Tibial artery (tissue), 4 donors: ENCODE data around the gene PTPDC1.

ENCODE experiments used
- DNase-seq, 2 donors: peaks; one replicate each; pipeline ENCODE4 v3.0.0-alpha.2; 2019
- H3K27ac ChIP-seq, 2 donors: fragments of 200-600 bp; sonication (generic) in 1 of 2; 1 replicate in 1 of 2; 2 replicates in 1 of 2; pipeline ENCODE4 v1.5.1; 2018 to 2019; ENCODE audit warnings: mild to moderate bottlenecking in 1 of 2
- H3K27me3 ChIP-seq, 2 donors: fragments of 200-600 bp; sonication (generic) in 1 of 2; one replicate each; pipeline versions ENCODE4 v1.5.1 to v1.6.0; 2016 to 2019
- H3K36me3 ChIP-seq, 3 donors: fragments of 200-600 bp; sonication (generic) in 2 of 3; one replicate each; pipeline ENCODE4 v1.5.1; 2016 to 2019; ENCODE audit warnings: mild to moderate bottlenecking in 2 of 3
- H3K4me1 ChIP-seq, 4 donors: fragments of 200-600 bp; sonication (generic) in 2 of 4; 1 replicate in 3 of 4; 2 replicates in 1 of 4; pipeline ENCODE4 v1.5.1; 2016 to 2019
- H3K4me3 ChIP-seq, 2 donors: fragments of 200-600 bp; sonication (generic) in 1 of 2; 1 replicate in 1 of 2; 2 replicates in 1 of 2; pipeline ENCODE4 v1.5.1; 2018 to 2019; ENCODE audit warnings: mild to moderate bottlenecking in 2 of 2
- H3K9me3 ChIP-seq, 3 donors: fragments of 200-600 bp; sonication (generic) in 1 of 3; one replicate each; pipeline ENCODE4 v1.5.1; 2016 to 2019
- intact Hi-C: fragments of 100-400 bp; cut with DNase I; formaldehyde crosslinking; loops from one replicate; pipeline ENCODE4 v1.15.0; 2023; ENCODE audit warnings: low total_unique reads
- TF ChIP-seq, protein P1 (sequence below), 2 experiments: fragments of 200-600 bp in 1 of 2; fragments of 450-650 bp in 1 of 2; IDR thresholded peaks; one replicate each; pipeline ENCODE4 v1.5.1; 2017 to 2019; ENCODE audit warnings: antibody characterized with exemption in 2 of 2, mild to moderate bottlenecking in 1 of 2, moderate library complexity in 1 of 2

PTPDC1 gene

DNA sequence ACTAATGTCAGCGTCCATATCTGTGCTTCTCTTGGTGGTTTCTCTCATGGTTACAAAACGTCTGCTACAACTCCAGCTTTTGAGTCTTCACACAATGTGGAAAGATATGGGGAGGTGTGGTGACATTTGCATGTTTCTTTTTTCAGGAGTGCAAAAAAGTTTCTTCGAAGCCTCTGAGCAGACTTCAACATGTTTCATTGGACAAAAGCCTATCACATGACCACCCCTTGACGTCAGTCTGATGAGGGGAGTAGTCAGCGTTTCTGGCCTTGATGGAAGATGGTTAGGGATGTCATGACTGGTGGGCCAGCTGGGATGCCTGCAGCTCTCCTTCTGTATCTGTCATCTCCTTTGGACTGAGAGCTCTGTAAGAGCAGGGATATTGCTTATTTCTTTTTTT lies 61.4 kb downstream of the PTPDC1 start:
- H3K9me3 ChIP-seq = no peaks in the 10 kb centered on the region
- intact Hi-C loops = no loop called here
- DNase-seq = no peak
- no peaks in the 10 kb centered on the region for H3K27me3 ChIP-seq
- no peak overlapping the region for H3K4me3 ChIP-seq
- peaks cover 0 to 36% (median 19%) of the 10 kb centered on the region in 4 donors for H3K4me1 ChIP-seq
- H3K27ac ChIP-seq = no peak overlapping the region
- TF ChIP-seq, protein P1, sequence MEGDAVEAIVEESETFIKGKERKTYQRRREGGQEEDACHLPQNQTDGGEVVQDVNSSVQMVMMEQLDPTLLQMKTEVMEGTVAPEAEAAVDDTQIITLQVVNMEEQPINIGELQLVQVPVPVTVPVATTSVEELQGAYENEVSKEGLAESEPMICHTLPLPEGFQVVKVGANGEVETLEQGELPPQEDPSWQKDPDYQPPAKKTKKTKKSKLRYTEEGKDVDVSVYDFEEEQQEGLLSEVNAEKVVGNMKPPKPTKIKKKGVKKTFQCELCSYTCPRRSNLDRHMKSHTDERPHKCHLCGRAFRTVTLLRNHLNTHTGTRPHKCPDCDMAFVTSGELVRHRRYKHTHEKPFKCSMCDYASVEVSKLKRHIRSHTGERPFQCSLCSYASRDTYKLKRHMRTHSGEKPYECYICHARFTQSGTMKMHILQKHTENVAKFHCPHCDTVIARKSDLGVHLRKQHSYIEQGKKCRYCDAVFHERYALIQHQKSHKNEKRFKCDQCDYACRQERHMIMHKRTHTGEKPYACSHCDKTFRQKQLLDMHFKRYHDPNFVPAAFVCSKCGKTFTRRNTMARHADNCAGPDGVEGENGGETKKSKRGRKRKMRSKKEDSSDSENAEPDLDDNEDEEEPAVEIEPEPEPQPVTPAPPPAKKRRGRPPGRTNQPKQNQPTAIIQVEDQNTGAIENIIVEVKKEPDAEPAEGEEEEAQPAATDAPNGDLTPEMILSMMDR (IDR thresholded peaks at IDR 0.05) = no peak
- no peaks in the 10 kb centered on the region for H3K36me3 ChIP-seq

DNA sequence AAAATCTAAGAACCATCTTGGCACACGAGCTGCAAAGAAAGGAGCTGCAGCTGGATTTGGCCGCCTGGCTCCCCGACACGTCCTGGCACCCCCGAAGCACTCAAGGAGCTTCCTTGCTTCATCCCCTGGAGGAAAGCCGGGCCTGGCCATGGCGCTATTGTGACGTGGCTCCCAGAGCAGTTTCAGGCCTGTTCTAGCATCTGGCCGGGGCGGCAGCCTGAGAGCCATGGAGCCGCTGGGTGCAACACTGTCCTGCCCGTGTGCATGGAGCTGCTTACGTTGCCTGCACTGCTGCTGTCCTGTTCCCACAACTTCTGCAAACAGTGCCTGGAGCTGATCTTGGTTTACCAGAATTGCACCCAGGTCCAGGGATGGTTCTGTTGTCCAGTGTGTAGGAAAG lies 63.5 kb downstream of the PTPDC1 start:
- TF ChIP-seq, protein P1 (IDR thresholded peaks at IDR 0.05) = no peak
- peaks cover 0 to 14% (median 3%) of the 10 kb centered on the region in 4 donors for H3K4me1 ChIP-seq
- H3K9me3 ChIP-seq = no peaks in the 10 kb centered on the region
- intact Hi-C loops = no loop called here
- DNase-seq = no peak
- H3K27ac ChIP-seq = no peak overlapping the region
- H3K4me3 ChIP-seq = no peak overlapping the region
- no peaks in the 10 kb centered on the region for H3K27me3 ChIP-seq
- no peaks in the 10 kb centered on the region for H3K36me3 ChIP-seq

DNA sequence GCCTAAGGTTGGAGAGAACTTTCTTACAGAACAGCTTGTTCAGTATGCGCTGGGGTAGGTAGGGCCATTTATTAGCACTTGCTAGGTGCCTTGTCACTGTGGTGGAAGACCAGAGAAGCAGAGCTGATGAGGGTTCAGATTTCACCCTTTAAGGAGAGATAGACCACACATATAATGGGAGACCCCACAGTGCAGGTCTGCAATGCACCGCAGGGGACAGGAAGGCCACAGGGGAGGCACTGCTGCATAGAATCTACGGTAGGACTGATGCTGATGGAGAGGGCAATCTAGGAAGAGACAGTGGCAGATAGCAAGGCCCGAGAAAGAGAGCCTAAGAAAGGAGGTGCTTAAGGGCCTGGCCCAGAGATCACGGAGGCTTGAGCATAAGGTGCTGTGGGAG lies 64.2 kb downstream of the PTPDC1 start:
- no peak overlapping the region for H3K27ac ChIP-seq
- no peaks in the 10 kb centered on the region for H3K27me3 ChIP-seq
- no peaks in the 10 kb centered on the region for H3K36me3 ChIP-seq
- no peak overlapping the region for H3K4me3 ChIP-seq
- intact Hi-C loops = no loop called here
- TF ChIP-seq, protein P1 (IDR thresholded peaks at IDR 0.05) = no peak
- no peaks in the 10 kb centered on the region for H3K9me3 ChIP-seq
- no peak for DNase-seq
- peaks cover 0 to 11% (median 3%) of the 10 kb centered on the region in 4 donors for H3K4me1 ChIP-seq

DNA sequence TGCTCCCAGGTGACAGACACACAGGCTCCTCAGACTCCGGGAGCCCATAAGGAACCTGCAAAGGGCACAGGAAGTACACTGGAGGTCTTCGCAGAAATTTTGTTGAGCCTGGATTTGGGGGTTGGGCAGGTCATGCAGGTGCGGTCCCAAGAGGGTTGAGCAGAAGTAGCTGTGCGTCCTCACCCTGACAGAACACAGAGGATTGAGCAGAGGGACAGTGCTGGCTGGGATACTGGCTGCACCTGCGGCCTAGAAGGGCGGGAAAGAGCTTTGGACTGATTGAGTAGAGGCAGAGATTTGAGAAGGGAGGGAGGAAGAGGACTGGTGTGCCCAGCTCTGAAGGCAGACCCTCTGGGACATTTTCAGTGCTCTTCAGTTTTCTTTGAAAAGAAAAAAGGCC lies 65.4 kb downstream of the PTPDC1 start:
- no peak for DNase-seq
- TF ChIP-seq, protein P1 (IDR thresholded peaks at IDR 0.05) = no peak
- peaks cover 0 to 2% (median 0%) of the 10 kb centered on the region in 4 donors for H3K4me1 ChIP-seq
- intact Hi-C loops = no loop called here
- no peaks in the 10 kb centered on the region for H3K9me3 ChIP-seq
- no peak overlapping the region for H3K27ac ChIP-seq
- H3K4me3 ChIP-seq = no peak overlapping the region
- no peaks in the 10 kb centered on the region for H3K27me3 ChIP-seq
- H3K36me3 ChIP-seq = no peaks in the 10 kb centered on the region

DNA sequence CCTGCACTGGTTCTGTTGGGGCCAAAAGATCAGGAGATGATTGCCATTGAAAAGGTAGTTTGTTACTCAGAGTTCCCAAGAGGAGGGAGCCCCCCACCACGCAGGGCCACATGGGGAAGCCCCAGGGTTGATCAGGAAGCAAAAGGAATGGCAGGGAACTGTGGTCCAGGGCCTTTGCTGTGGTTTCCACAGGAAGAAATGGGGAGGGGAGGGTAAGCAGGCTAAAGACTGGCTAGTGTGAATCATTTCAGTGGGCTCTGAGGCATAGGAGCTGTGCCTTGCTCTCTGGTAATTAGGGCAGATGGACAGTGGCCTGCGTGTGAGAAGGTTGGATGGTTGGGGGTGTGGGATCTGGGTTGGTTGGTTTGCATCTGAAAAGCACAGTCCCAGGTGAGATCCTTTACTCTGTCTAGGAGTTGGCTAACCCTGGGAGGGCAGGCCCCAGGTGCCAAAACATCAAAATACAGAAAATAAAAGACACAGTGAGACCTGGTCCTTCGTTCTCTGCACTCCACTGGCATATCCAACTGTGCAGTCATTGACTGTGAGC lies 66.1 kb downstream of the PTPDC1 start:
- DNase-seq = no peak
- intact Hi-C loops = no loop called here
- no peaks in the 10 kb centered on the region for H3K27me3 ChIP-seq
- H3K4me3 ChIP-seq = no peak overlapping the region
- no peak overlapping the region for H3K27ac ChIP-seq
- no peaks in the 10 kb centered on the region for H3K4me1 ChIP-seq
- TF ChIP-seq, protein P1 (IDR thresholded peaks at IDR 0.05) = no peak
- H3K36me3 ChIP-seq = no peaks in the 10 kb centered on the region
- H3K9me3 ChIP-seq = no peaks in the 10 kb centered on the region
